Activated CD4-positive, alpha-beta T cell treated with anti-CD3 and anti-CD28 coated beads for 48 hours (primary cell): Measurements from ENCODE around the gene HS6ST3.

ENCODE experiments used
- DNase-seq: peaks from one replicate; pipeline ENCODE4 v3.0.0-alpha.2; 2020

The HS6ST3 gene

GRCh38 chr13:96678801-96679200, 588.9 kb downstream of the HS6ST3 start:
- no peak for DNase-seq

GRCh38 chr13:96680898-96681297, 591.0 kb downstream of the HS6ST3 start:
- no peak for DNase-seq

GRCh38 chr13:96681766-96682165, 591.9 kb downstream of the HS6ST3 start:
- no peak for DNase-seq

GRCh38 chr13:96684469-96684868, 594.6 kb downstream of the HS6ST3 start:
- no peak for DNase-seq

GRCh38 chr13:96684907-96685306, 595.0 kb downstream of the HS6ST3 start:
- DNase-seq = no peak

- DNase-seq = no peak
Measured at GRCh38 chr13:96686286-96686685, 596.4 kb downstream of the HS6ST3 start.

- no peak for DNase-seq
Measured at GRCh38 chr13:96687191-96687590, 597.3 kb downstream of the HS6ST3 start.

DNA sequence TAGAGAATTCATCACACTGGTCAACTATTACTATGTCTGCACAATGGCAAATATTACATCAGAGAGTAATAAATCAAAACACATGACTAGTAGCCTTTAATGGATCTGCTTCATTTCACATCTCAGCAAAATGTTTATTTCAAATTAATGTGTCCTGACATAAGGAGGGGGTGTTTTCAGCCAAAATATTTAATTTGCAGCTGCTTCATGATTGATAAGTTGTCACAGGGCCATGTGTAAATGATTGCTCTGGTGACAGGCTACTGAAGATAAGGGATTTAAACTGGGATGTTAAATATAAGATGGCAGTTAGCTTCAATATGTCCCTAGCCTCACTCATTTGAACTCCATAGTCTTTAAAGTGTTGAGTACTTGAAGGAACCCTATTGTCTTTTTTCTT, 601.1 kb downstream of the HS6ST3 start:
- DNase-seq = no peak

GRCh38 chr13:96696389-96696900, 606.5 kb downstream of the HS6ST3 start:
- DNase-seq = no peak

DNA sequence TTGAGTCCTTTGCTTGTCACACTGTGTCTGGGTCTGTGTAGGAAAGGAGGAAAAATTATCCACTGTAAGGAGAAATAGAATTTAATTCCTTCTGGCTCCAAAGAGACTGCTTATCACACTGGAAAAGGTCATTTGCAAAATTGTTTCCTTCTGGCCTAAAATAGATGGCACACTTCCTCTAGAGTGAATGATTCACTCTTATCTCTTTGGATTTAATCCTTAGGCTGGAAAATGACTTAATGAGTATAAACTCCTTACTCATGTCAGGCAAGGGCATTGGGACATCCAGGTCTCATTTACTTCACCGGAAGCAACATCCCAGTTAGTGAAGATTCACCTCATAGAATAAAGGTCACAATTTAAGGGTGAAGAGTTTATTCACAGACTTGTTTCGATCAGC, 610.8 kb downstream of the HS6ST3 start:
- DNase-seq = no peak

- no peak for DNase-seq
Measured at GRCh38 chr13:96707146-96707545, 617.2 kb downstream of the HS6ST3 start.

GRCh38 chr13:96710166-96710862, 620.4 kb downstream of the HS6ST3 start:
- no peak for DNase-seq

GRCh38 chr13:96720446-96720845, 630.5 kb downstream of the HS6ST3 start:
- DNase-seq = no peak

- DNase-seq = no peak
Measured at GRCh38 chr13:96726651-96727050, 636.7 kb downstream of the HS6ST3 start.

GRCh38 chr13:96728463-96728862, 638.6 kb downstream of the HS6ST3 start:
- no peak for DNase-seq

DNA sequence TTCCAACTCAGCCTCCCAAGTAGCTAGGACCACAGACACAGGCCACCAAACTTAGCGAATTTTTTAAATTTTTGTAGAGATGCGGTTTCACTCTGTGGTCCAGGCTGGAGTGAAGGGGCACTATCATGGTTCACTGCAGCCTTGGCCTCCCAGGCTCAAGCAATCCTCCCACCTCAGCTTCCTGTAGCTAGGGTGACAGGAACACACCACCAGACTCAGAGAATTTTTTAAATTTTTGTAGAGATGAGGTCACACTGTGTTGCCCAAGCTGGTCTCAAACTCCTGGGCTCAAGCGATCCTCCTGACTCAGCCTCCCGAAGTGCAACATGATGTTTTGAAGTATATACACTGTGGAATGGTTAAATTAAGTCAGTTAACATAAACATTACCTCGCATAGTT, 640.8 kb downstream of the HS6ST3 start:
- DNase-seq = no peak

GRCh38 chr13:96734499-96734898, 644.6 kb downstream of the HS6ST3 start:
- no peak for DNase-seq

DNA sequence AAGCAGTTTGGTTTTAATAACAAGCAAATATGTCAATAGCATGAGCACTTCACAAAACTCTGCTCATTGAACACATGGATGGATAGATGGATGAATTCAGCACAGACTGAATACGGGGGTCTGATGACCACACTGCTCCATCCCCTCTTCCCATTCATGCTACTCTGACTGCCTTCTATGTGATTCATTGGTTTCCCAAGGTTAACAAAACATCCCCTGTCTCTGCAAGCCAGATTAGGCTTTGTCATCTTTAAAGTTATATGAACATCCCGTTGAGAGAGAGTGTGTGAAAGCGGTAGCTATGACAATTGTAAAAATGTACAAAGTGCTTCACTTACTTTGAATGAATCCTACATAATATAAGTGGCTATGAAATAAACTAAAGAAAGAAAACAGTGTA, 651.9 kb downstream of the HS6ST3 start:
- no peak for DNase-seq

- DNase-seq = no peak
Measured at GRCh38 chr13:96743296-96744089, 653.6 kb downstream of the HS6ST3 start.

GRCh38 chr13:96744367-96745331, 654.7 kb downstream of the HS6ST3 start:
- no peak for DNase-seq

DNA sequence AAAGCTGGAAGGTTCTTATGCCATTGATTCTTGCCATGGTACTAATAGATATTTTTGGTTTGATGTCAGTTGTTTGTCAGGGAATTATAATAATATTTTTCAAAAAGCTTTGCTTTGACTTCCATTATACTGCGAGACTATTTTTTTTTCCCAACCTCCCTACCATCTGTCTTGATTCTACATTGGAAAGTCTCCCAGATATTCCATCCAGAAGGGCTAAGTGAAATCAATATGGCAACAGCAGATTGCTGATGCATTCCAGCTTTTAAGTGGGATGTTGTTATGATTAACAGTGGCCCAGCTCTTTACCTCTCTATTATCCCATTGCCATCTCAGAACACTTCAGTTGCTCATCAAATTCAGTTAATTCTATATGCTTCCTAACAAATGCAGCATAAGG, 657.0 kb downstream of the HS6ST3 start:
- no peak for DNase-seq

DNA sequence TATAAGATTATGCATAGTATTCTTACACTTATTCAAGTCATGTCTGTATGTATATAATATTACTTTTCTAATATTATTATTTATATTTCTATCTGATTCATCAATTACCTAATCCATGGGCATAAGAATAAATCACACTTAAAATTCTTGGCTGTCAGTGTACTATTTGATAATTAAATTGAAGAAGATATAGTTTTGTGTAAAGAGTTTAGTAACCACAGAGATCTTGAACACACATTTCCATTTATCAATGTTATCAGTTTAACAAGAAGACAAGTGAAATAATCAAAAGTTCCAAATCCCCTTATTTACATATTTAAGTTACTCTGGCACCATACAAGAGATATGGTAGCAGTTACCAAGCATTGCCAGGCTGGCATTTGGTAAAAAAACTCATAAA, 659.9 kb downstream of the HS6ST3 start:
- DNase-seq = no peak

GRCh38 chr13:96751089-96751488, 661.2 kb downstream of the HS6ST3 start:
- DNase-seq = no peak
